Breast epithelium (tissue), 4 donors: ENCODE measurements around the gene CTNNBL1. TPM values are rescaled to one million over a fixed set of nuclear protein-coding genes. Genes with fewer than 3 reads are reported as not detected.

ENCODE experiments used
- DNase-seq, 2 donors: peaks; one replicate each; pipeline ENCODE4 v3.0.0-alpha.2; 2019; ENCODE audit warnings: low spot score in 2 of 2
- H3K27ac ChIP-seq, 2 donors: fragments of 200-600 bp; sonication (generic) in 1 of 2; one replicate each; pipeline ENCODE4 v1.5.1; 2016 to 2019; ENCODE audit warnings: mild to moderate bottlenecking in 1 of 2
- H3K27me3 ChIP-seq, 2 donors: fragments of 200-600 bp; sonication (generic) in 1 of 2; one replicate each; pipeline versions ENCODE4 v1.5.1 to v1.6.0; 2017 to 2019; ENCODE audit warnings: control low read depth in 1 of 2, mild to moderate bottlenecking in 1 of 2
- H3K36me3 ChIP-seq: fragments of 200-600 bp; one replicate; pipeline ENCODE4 v1.5.1; 2019
- H3K4me1 ChIP-seq, 2 donors: fragments of 200-600 bp; sonication (generic); one replicate each; pipeline ENCODE4 v1.5.1; 2016 to 2019; ENCODE audit warnings: control low read depth in 1 of 2
- H3K4me3 ChIP-seq, 3 donors: fragments of 200-600 bp; sonication (generic); 1 replicate in 2 of 3; 2 replicates in 1 of 3; pipeline ENCODE4 v1.5.1; 2016 to 2019; ENCODE audit warnings: mild to moderate bottlenecking in 3 of 3, moderate library complexity in 2 of 3
- H3K9me3 ChIP-seq, 2 donors: fragments of 200-600 bp; sonication (generic) in 1 of 2; one replicate each; pipeline ENCODE4 v1.5.1; 2016 to 2019; ENCODE audit warnings: control low read depth in 1 of 2
- CTCF ChIP-seq, 3 donors: fragments of 450-650 bp; IDR thresholded peaks; one replicate each; pipeline ENCODE4 v1.5.1; 2016 to 2017; ENCODE audit warnings: antibody characterized with exemption in 3 of 3, mild to moderate bottlenecking in 3 of 3, moderate library complexity in 3 of 3
- POLR2A ChIP-seq: fragments of 450-650 bp; IDR thresholded peaks from one replicate; pipeline ENCODE4 v1.6.1; 2016; ENCODE audit warnings: antibody characterized with exemption, mild to moderate bottlenecking, moderate library complexity
- POLR2AphosphoS5 ChIP-seq, 3 donors: sonication (generic); formaldehyde crosslinking; IDR thresholded peaks; one replicate each; pipeline ENCODE4 v1.6.1; 2017; ENCODE audit warnings: antibody characterized with exemption in 3 of 3
- intact Hi-C: fragments of 100-400 bp; cut with DNase I; formaldehyde crosslinking; loops from one replicate; pipeline ENCODE4 v1.15.1; 2023; ENCODE audit warnings: low total_unique reads
- total RNA-seq, 3 donors: library from RNA; depleted of rRNA; stranded (reverse); fragments of >200 nt; gene quantifications; one replicate each; pipeline ENCODE4 v1.1.0, GENCODE V29; 2016

Gene CTNNBL1
- total RNA-seq, 3 donors from 2014 or later = 32.2 to 37.0 (median 32.4) TPM

DNA sequence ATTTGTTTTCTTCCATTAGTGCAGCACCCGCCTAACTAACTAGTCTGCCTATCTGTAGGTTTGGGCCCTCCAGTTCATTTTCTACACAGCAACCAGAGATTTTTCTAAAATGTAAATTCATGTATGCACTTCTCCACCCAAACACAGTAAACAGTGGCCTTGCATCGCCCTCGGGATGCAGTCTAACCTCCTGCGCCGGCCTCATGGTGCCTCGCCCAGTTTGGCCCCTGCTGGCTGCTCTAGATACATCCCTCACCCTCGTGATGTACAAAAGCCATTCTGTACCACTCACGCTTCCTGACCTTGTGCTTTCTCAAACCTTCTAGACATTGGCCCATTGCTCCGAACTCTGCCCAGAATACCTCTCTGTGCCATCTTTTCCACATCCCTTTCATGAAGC lies 155.3 kb downstream of the CTNNBL1 start:
- TF ChIP-seq POLR2AphosphoS5 (IDR thresholded peaks at IDR 0.05) (no peak), CTCF (IDR thresholded peaks at IDR 0.05) (no peak), POLR2A (no peak)
- Histone ChIP-seq H3K4me3 (no peak overlapping the region), H3K27ac (no peak overlapping the region), H3K9me3 (no peaks in the 10 kb centered on the region), H3K4me1 (no peaks in the 10 kb centered on the region), H3K36me3 (no peaks in the 10 kb centered on the region), H3K27me3 (no peaks in the 10 kb centered on the region)
- DNase-seq = no peak
- intact Hi-C loops = no loop called here

- H3K4me3 ChIP-seq = no peak overlapping the region
- H3K4me1 ChIP-seq = no peaks in the 10 kb centered on the region
- intact Hi-C loops = no loop called here
- TF ChIP-seq CTCF (IDR thresholded peaks at IDR 0.05) (no peak), POLR2AphosphoS5 (IDR thresholded peaks at IDR 0.05) (no peak), POLR2A (no peak)
- no peaks in the 10 kb centered on the region for H3K9me3 ChIP-seq
- H3K27ac ChIP-seq = no peak overlapping the region
- no peak for DNase-seq
- no peaks in the 10 kb centered on the region for H3K36me3 ChIP-seq
- H3K27me3 ChIP-seq = no peaks in the 10 kb centered on the region
Measured at GRCh38 chr20:37849566-37849965, 155.7 kb downstream of the CTNNBL1 start.

- intact Hi-C loops = no loop called here
- no peak for DNase-seq
- Histone ChIP-seq H3K4me3 (no peak overlapping the region), H3K36me3 (no peaks in the 10 kb centered on the region), H3K27me3 (no peaks in the 10 kb centered on the region), H3K27ac (no peak overlapping the region), H3K9me3 (no peaks in the 10 kb centered on the region), H3K4me1 (no peaks in the 10 kb centered on the region)
- TF ChIP-seq POLR2A (no peak), CTCF (IDR thresholded peaks at IDR 0.05) (no peak)
Measured at GRCh38 chr20:37850036-37850592, 156.3 kb downstream of the CTNNBL1 start.

GRCh38 chr20:37850724-37851355 lies 157.0 kb downstream of the CTNNBL1 start:
- intact Hi-C loops = no loop called here
- no peak for DNase-seq
- Histone ChIP-seq H3K9me3 (no peaks in the 10 kb centered on the region), H3K27ac (no peak overlapping the region), H3K4me1 (no peaks in the 10 kb centered on the region), H3K36me3 (no peaks in the 10 kb centered on the region), H3K4me3 (no peak overlapping the region), H3K27me3 (no peaks in the 10 kb centered on the region)
- no peak for TF ChIP-seq CTCF (IDR thresholded peaks at IDR 0.05)
- TF ChIP-seq POLR2AphosphoS5 (IDR thresholded peaks at IDR 0.05) = no peak
- TF ChIP-seq POLR2A = no peak

GRCh38 chr20:37852666-37853065 lies 158.8 kb downstream of the CTNNBL1 start:
- intact Hi-C loops = no loop called here
- H3K36me3 ChIP-seq = no peaks in the 10 kb centered on the region
- H3K4me3 ChIP-seq = no peak overlapping the region
- H3K27me3 ChIP-seq = no peaks in the 10 kb centered on the region
- H3K4me1 ChIP-seq = no peaks in the 10 kb centered on the region
- no peak overlapping the region for H3K27ac ChIP-seq
- no peaks in the 10 kb centered on the region for H3K9me3 ChIP-seq
- TF ChIP-seq CTCF (IDR thresholded peaks at IDR 0.05) (no peak), POLR2A (no peak), POLR2AphosphoS5 (IDR thresholded peaks at IDR 0.05) (no peak)
- DNase-seq = no peak
